Gastroesophageal sphincter (tissue), 3 donors: ENCODE measurements around the gene CLCN1.

ENCODE experiments used
- POLR2AphosphoS5 ChIP-seq: sonication (generic); formaldehyde crosslinking; IDR thresholded peaks from one replicate; pipeline ENCODE4 v1.6.1; 2017; ENCODE audit warnings: antibody characterized with exemption
- TF ChIP-seq, protein P1 (sequence below), 4 experiments: fragments of 200-600 bp in 2 of 4; fragments of 450-650 bp in 2 of 4; sonication (generic) in 1 of 4; IDR thresholded peaks; one replicate each; pipeline ENCODE4 v1.5.1; 2017 to 2019; ENCODE audit warnings: antibody characterized with exemption in 4 of 4, mild to moderate bottlenecking in 2 of 4, moderate library complexity in 2 of 4

DNA sequence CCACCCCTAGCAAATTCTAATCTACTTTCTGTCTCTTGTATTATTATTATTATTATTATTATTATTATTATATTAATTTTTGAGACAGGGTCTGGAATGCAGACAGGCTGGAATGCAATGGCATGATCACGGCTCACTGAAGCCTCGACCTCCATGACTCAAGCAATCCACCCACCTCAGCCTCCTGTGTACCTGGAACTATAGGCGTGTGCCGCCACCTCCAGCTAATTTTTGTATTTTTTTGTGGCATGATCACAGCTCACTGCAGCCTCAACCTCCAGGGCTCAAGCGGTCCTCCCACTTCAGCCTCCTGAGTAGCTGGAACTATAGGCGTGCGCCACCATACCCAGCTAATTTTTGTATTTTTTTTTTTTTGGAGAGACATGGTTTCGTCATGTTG is 33.8 kb upstream of the CLCN1 start:
- TF ChIP-seq, protein P1, sequence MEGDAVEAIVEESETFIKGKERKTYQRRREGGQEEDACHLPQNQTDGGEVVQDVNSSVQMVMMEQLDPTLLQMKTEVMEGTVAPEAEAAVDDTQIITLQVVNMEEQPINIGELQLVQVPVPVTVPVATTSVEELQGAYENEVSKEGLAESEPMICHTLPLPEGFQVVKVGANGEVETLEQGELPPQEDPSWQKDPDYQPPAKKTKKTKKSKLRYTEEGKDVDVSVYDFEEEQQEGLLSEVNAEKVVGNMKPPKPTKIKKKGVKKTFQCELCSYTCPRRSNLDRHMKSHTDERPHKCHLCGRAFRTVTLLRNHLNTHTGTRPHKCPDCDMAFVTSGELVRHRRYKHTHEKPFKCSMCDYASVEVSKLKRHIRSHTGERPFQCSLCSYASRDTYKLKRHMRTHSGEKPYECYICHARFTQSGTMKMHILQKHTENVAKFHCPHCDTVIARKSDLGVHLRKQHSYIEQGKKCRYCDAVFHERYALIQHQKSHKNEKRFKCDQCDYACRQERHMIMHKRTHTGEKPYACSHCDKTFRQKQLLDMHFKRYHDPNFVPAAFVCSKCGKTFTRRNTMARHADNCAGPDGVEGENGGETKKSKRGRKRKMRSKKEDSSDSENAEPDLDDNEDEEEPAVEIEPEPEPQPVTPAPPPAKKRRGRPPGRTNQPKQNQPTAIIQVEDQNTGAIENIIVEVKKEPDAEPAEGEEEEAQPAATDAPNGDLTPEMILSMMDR (IDR thresholded peaks at IDR 0.05) = no peak
- TF ChIP-seq POLR2AphosphoS5 = no peak
